ENCODE results near the gene DHRS9.

DNA sequence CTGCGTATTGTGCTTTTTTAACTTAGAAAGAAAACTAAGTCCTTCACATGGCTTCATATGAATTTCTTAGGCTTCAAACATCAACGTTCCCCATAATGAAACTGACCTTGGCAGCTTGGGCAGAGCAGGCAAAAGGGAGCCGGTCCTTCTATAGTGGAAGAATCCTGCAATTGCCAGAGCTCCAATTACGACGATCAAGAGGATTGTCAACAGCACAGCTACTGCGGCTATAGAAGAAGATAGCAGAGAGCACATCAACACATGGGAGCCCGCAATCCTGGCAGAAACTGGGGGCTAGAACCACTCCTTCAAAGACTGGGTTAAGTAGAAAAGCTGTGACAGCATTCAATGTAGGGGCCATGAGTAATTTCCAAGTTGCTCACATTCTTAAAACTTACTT, 69.8 kb downstream of the DHRS9 start:
- TF ChIP-seq, protein P1, sequence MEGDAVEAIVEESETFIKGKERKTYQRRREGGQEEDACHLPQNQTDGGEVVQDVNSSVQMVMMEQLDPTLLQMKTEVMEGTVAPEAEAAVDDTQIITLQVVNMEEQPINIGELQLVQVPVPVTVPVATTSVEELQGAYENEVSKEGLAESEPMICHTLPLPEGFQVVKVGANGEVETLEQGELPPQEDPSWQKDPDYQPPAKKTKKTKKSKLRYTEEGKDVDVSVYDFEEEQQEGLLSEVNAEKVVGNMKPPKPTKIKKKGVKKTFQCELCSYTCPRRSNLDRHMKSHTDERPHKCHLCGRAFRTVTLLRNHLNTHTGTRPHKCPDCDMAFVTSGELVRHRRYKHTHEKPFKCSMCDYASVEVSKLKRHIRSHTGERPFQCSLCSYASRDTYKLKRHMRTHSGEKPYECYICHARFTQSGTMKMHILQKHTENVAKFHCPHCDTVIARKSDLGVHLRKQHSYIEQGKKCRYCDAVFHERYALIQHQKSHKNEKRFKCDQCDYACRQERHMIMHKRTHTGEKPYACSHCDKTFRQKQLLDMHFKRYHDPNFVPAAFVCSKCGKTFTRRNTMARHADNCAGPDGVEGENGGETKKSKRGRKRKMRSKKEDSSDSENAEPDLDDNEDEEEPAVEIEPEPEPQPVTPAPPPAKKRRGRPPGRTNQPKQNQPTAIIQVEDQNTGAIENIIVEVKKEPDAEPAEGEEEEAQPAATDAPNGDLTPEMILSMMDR (IDR thresholded peaks at IDR 0.05), result no peak
- TF ChIP-seq POLR2A (IDR thresholded peaks at IDR 0.05), result no peak

Measured in uterus (tissue), 2 donors.